HG03095 (cell line): ENCODE results near the gene HDAC8.
"Not testable (repeated sequence)": the region's sequence is repeated elsewhere in the genome, so short reads cannot be mapped to it uniquely, and the experiment has no call there.

Experiments
- ATAC-seq: cut with Tn5 transposase; IDR thresholded peaks from one replicate; pipeline ENCODE4 v1.9.1; 2021; ENCODE audit warnings: moderate library complexity; ENCODE audit not compliant: unreplicated experiment

The HDAC8 gene

DNA sequence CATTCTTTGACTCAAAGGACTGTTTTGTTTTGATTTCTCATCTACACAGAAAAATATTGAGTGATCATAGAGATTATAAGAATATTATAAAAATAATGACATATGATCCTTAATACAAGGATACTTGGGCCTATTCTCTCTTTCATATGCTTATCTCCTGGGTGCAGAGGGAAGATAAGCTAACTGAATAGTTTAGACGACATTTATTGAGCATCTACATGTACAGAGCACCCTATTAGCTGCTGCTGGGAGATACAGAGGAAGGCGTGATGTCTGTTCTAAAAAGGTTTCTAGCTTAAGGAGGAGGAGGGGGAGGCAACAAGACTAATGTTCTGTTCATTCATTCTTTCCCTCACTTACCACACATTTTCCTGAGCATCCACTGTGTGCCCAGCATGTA, 106.8 kb downstream of the HDAC8 start:
- ATAC-seq, result no peak

GRCh38 chrX:72461766-72462165, 110.9 kb downstream of the HDAC8 start:
- no peak for ATAC-seq

- ATAC-seq, result no peak
These were observed 111.4 kb downstream of the HDAC8 start for GRCh38 chrX:72461288-72461687.

DNA sequence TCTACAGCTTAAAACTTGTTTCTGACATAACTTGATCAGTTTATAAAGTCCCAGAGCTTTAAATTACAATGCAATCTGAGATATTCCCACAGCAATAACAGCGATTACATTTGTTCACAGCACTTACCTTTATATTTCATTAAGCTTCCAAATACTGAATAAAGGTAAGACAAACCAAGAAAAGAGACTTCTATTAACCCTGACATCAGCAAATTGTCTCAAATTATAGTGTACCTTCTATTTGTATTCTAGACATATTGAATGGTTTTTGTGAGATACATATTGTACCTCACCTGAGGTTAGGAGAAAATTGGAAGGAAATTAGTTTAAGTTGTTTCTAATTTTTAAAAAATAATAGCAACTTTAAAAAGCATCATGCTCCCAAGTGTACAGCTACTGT, 111.9 kb downstream of the HDAC8 start:
- no peak for ATAC-seq

DNA sequence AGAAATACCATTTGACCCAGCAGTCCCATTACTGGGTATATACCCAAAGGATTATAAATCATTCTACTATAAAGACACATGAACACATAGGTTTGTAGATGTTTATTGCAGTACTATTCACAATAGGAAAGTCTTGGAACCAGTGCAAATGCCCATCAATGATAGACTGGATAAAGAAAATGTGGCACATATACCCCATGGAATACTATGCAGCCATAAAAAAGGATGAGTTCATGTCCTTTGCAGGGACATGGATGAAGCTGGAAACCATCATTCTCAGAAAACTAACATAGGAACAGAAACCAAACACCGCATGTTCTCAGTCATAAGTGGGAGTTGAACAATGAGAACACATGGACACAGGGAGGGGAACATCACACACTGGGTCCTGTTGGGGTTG, 123.6 kb downstream of the HDAC8 start:
- ATAC-seq, result not testable (repeated sequence)

- ATAC-seq, result not testable (repeated sequence)
These were observed 131.9 kb downstream of the HDAC8 start for GRCh38 chrX:72440764-72441163.

- ATAC-seq, result no peak
These were observed 136.6 kb downstream of the HDAC8 start for GRCh38 chrX:72436010-72436409.

DNA sequence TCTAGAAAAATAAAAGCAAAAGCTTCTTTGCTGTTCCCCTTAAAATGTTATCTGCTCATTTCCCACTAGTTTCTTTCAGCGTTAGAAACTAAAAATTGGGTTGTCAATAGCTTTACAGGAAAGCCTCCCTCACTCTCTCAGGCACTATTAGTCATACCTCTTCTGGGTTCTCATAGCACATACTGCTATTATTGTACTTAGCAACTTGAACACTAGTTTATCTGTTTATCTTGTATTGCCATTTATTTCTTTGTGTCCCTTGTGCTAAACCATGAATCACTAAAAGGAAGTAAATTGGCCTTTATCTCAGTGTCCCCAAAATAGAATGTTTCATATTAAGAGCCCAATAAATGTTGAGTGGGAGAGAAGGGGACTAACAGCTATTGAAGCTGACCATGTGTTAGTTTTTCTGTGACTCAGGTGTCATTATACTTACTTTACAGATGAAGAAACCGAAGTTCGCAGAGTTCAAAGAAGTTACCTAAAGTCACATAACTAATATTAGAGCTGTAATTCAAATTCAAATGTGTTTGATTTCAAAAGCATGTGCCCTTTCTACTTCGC, 142.2 kb downstream of the HDAC8 start:
- ATAC-seq, result no peak

DNA sequence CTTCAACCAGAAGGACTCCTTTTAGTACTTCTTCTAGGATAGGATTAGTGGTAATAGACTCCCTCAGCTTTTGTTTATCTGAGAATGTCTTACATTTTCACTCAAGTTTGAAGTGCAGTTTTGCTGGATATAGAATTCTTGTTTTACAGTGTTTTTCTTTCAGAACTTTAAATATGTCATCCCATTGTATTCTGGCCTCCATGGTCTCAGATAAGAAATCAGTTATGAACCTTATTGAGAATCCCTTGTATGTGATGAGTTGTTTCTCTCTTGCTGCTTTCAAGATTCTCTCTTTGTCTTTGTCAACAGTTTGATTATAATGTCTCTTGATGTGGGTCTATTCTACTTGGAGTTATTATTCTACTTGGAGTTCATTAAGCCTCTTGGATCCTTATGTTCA, 150.8 kb downstream of the HDAC8 start:
- no peak for ATAC-seq

GRCh38 chrX:72409993-72410392, 162.7 kb downstream of the HDAC8 start:
- no peak for ATAC-seq

GRCh38 chrX:72408885-72409284, 163.8 kb downstream of the HDAC8 start:
- ATAC-seq, result peak; percentile 75

DNA sequence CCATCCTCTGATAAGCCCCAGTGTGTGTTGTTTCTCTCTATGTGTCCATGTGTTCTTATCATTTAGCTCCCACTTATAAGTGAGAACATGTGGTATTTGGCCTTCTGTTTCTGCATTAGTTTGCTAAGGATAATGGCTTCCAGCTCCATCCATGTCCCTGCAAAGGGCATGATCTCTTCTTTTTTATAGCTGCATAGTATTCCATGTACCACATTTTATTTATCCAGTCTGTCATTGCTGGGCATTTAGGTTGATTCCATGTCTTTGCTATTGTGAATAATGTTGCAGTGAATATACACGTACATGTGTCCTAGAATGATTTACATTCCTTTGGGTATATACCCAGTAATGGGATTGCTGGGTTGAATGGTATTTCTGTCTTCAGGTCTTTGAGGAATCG, 167.5 kb downstream of the HDAC8 start:
- ATAC-seq, result not testable (repeated sequence)

GRCh38 chrX:72402614-72403013, 170.0 kb downstream of the HDAC8 start:
- no peak for ATAC-seq

- no peak for ATAC-seq
These were observed 172.8 kb downstream of the HDAC8 start for GRCh38 chrX:72399816-72400215.

DNA sequence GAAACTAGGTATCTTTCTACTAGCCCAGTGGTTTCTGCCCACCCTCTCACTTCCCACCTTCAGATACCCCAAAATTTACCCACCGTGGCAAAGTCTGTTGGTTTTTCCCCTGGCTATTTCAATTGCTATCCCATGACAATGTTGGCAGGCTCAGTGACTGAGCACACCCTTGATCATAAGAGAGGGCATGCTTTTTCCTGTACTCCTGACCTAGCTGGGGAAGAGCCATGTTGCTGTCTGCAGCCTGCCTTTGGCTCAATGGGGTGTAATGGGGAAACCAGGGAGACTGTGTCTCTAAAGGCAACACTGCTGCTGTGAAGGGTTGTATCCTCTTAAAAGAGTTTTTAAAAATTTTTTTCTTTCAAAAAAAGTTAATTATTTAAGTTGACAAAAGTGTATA, 176.5 kb downstream of the HDAC8 start:
- no peak for ATAC-seq

DNA sequence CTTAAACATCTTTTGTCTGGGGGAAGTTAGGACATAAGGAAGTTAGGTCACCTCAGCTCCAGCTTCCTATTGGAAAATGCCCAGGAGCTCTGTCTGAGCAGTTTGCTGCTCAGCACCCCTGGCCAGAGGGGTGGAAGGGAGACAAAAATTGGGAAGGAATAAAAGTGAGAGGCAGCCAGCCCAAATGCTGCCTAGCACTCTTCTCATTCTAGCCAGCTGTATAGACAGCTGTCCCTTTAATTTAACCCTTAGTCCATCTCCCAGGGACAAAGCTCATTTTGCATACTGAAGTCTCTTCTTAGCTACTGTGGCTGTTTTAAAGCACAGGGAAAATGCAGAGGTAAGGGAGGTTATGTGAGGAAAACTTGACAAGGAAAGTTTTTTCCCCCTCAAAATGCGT, 177.4 kb downstream of the HDAC8 start:
- no peak for ATAC-seq

DNA sequence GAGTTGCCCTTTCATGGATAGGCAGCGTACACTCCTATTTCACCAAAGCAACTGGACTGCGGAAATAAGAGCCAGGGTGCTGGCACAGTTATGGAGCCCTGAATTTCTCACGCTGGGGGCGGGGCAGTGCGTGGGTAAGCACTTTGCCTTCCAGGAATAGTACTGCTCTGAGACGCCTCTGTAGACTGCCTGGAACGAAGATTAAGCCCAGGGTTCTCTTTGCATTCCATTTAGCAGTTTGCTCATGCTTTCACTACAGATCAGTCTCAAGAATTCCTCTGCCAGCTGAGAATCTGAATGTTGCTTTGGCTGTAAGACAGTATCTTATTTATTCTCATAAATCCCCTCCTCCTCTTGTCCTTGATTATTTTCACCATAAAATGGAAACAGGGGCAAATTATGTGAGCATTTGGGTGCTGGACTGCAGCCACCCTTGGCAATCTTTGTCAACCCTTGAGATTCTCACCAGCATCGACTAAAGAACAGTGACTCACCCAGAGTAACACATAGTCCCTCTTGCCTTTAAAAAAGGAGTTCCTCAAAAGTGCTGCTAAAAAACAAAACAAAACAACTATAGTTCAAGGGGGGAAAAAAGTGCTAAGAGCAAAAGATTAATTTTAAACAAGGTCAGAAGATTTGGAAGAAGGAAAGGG, 178.0 kb downstream of the HDAC8 start:
- no peak for ATAC-seq

- no peak for ATAC-seq
These were observed 178.7 kb downstream of the HDAC8 start for GRCh38 chrX:72393836-72394517.

GRCh38 chrX:72392816-72393800, 179.5 kb downstream of the HDAC8 start:
- no peak for ATAC-seq

DNA sequence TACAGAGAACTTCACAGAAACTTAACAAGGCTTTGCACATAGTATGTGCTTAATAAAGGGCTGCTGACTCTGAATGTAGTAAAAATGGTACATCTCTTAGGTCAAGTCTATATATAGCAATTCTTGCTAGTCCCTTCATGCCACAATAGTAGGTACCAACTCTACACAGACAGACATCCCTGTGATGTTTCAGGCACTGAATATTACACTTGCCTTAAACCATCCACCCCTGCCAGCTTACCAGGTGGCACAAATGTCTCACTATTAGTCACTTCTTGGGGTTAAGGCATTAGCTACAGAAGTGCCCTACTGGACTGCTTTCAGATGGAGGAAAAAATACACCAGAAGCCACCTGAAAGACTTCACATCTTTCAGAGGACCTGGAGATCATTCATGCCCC, 180.6 kb downstream of the HDAC8 start:
- no peak for ATAC-seq

- no peak for ATAC-seq
These were observed 185.4 kb downstream of the HDAC8 start for GRCh38 chrX:72387247-72387646.
